SK-N-SH (cell line): ENCODE measurements around the gene C6orf89. TPM values are rescaled to one million over a fixed set of nuclear protein-coding genes. Genes with fewer than 3 reads are reported as not detected.
A peak's percentile ranks its signal among the peaks of the same experiment; 100 is the strongest.

Experiments used
- CTCF ChIA-PET: fragments of 300-600, 350-600 bp; formaldehyde crosslinking; extraction: SDS; loops from one replicate; lab custom pipeline; 2021; lab: Yijun Ruan, JAX
- POLR2A ChIA-PET: fragments of 350-600 bp; sonication (Branson Sonifier 250); formaldehyde crosslinking; extraction: SDS; loops from one replicate; lab custom pipeline; 2020; ENCODE audit warnings: antibody characterized with exemption, inconsistent platforms; lab: Yijun Ruan, JAX
- DNase-seq: peaks from one replicate; pipeline ENCODE4 v3.0.0; 2012
- H2AFZ ChIP-seq: fragments of 200-600 bp; sonication (generic); 2 replicates; pipeline ENCODE4 v1.8.1; 2016; ENCODE audit warnings: antibody characterized with exemption, mild to moderate bottlenecking, low read depth
- H3F3A ChIP-seq: fragments of 200-600 bp; sonication (generic); replicated peaks from 2 replicates; pipeline ENCODE3; 2016; ENCODE audit warnings: antibody characterized with exemption, mild to moderate bottlenecking; ENCODE audit not compliant: insufficient read depth
- H3K27ac ChIP-seq, 2 experiments: fragments of 200-500 bp in 1 of 2; fragments of 200-600 bp in 1 of 2; sonication (Bioruptor generic) in 1 of 2; sonication (generic), shearing (Covaris generic) in 1 of 2; 2 replicates each; pipeline versions ENCODE4 v1.5.1 to v1.6.1; 2014 to 2016; ENCODE audit warnings: low read depth in 2 of 2, inconsistent platforms in 1 of 2, low read length in 1 of 2, mild to moderate bottlenecking in 1 of 2, mixed read lengths in 1 of 2
- H3K27me3 ChIP-seq: fragments of 200-600 bp; sonication (generic), shearing (Covaris generic); 2 replicates; pipeline ENCODE4 v1.6.1; 2016; ENCODE audit warnings: mixed run types; ENCODE audit not compliant: insufficient read depth
- H3K36me3 ChIP-seq, 2 experiments: fragments of 200-500 bp in 1 of 2; fragments of 200-600 bp in 1 of 2; sonication (Bioruptor generic) in 1 of 2; sonication (generic) in 1 of 2; replicated peaks in 1 of 2; 2 replicates each; pipeline versions ENCODE3 to v1.5.1; 2014 to 2016; ENCODE audit warnings: low read length in 1 of 2, mild to moderate bottlenecking in 1 of 2; ENCODE audit not compliant: insufficient read depth in 2 of 2, control insufficient read depth in 1 of 2
- H3K4me1 ChIP-seq, 2 experiments: fragments of 200-500 bp in 1 of 2; fragments of 200-600 bp in 1 of 2; sonication (Bioruptor generic) in 1 of 2; sonication (generic), shearing (Covaris generic) in 1 of 2; 2 replicates each; pipeline versions ENCODE4 v1.5.1 to v1.6.1; 2014 to 2016; ENCODE audit warnings: low read depth in 1 of 2, low read length in 1 of 2, mixed run types in 1 of 2; ENCODE audit not compliant: insufficient read depth in 2 of 2, control insufficient read depth in 1 of 2
- H3K4me2 ChIP-seq: fragments of 200-600 bp; sonication (generic), shearing (Covaris generic); 2 replicates; pipeline ENCODE4 v1.6.1; 2017; ENCODE audit warnings: mixed run types
- H3K4me3 ChIP-seq, 2 experiments: fragments of 200-500 bp in 1 of 2; fragments of 200-600 bp in 1 of 2; sonication (Bioruptor generic) in 1 of 2; sonication (generic), shearing (Covaris generic) in 1 of 2; 2 replicates each; pipeline versions ENCODE4 v1.5.1 to v1.8.1; 2014 to 2016; ENCODE audit warnings: low read depth in 2 of 2, inconsistent platforms in 1 of 2, low read length in 1 of 2, mild to moderate bottlenecking in 1 of 2, mixed read lengths in 1 of 2, moderate library complexity in 1 of 2
- H3K79me2 ChIP-seq: fragments of 200-600 bp; sonication (generic); 2 replicates; pipeline ENCODE4 v1.8.1; 2017; ENCODE audit warnings: mild to moderate bottlenecking; ENCODE audit not compliant: insufficient read depth
- H3K9ac ChIP-seq: fragments of 200-600 bp; sonication (generic); 2 replicates; pipeline ENCODE4 v1.6.1; 2017; ENCODE audit warnings: mixed run types
- H3K9me2 ChIP-seq: fragments of 200-600 bp; sonication (generic); 2 replicates; pipeline ENCODE4 v1.6.1; 2017; ENCODE audit warnings: mixed run types
- H3K9me3 ChIP-seq: fragments of 200-600 bp; sonication (generic); 2 replicates; pipeline ENCODE4 v1.6.1; 2017; ENCODE audit warnings: mixed run types, mild to moderate bottlenecking, moderate library complexity
- H4K20me1 ChIP-seq: fragments of 200-600 bp; sonication (generic); 2 replicates; pipeline ENCODE4 v1.6.1; 2017; ENCODE audit warnings: mild to moderate bottlenecking, mixed run types; ENCODE audit not compliant: insufficient read depth
- CHD2 ChIP-seq: fragments of 150-350 bp; IDR thresholded peaks from 2 replicates; pipeline ENCODE4 v1.6.1; 2018; ENCODE audit warnings: low read length; ENCODE audit not compliant: partially characterized antibody
- ELF1 ChIP-seq: IDR thresholded peaks from 2 replicates; pipeline ENCODE4 v1.4.0; 2012
- FOSL2 ChIP-seq: IDR thresholded peaks from 2 replicates; pipeline ENCODE4 v1.4.0; 2012; ENCODE audit warnings: low read depth, mild to moderate bottlenecking, moderate library complexity, borderline replicate concordance
- FOXM1 ChIP-seq: IDR thresholded peaks from 2 replicates; pipeline ENCODE4 v1.4.0; 2012; ENCODE audit warnings: low read depth, mild to moderate bottlenecking
- GABPA ChIP-seq: IDR thresholded peaks from 2 replicates; pipeline ENCODE4 v1.4.0; 2012; ENCODE audit warnings: low read depth, mild to moderate bottlenecking
- GATA2 ChIP-seq: sonication (generic); formaldehyde crosslinking; IDR thresholded peaks from 2 replicates; pipeline ENCODE4 v1.5.0; 2020; ENCODE audit warnings: mild to moderate bottlenecking, missing genetic modification reagents
- JUND ChIP-seq: IDR thresholded peaks from 2 replicates; pipeline ENCODE4 v1.4.0; 2012
- MEF2A ChIP-seq: IDR thresholded peaks from 2 replicates; pipeline ENCODE4 v1.4.0; 2012; ENCODE audit warnings: low read depth, borderline replicate concordance
- MXI1 ChIP-seq: IDR thresholded peaks from 2 replicates; pipeline ENCODE4 v1.6.1; 2012; ENCODE audit warnings: mild to moderate bottlenecking, low read depth, low read length, improper control_type of control experiment
- NFIC ChIP-seq: IDR thresholded peaks from 2 replicates; pipeline ENCODE4 v1.4.0; 2012; ENCODE audit warnings: borderline replicate concordance
- NRF1 ChIP-seq: IDR thresholded peaks from 2 replicates; pipeline ENCODE4 v1.6.1; 2012; ENCODE audit warnings: low read depth, mild to moderate bottlenecking, low read length
- POLR2AphosphoS5 ChIP-seq: IDR thresholded peaks from 2 replicates; pipeline ENCODE4 v1.6.1; 2012; ENCODE audit warnings: low read depth, low read length
- RAD21 ChIP-seq: IDR thresholded peaks from 2 replicates; pipeline ENCODE4 v1.6.1; 2012; ENCODE audit warnings: mild to moderate bottlenecking, low read length
- RCOR1 ChIP-seq: fragments of 150-350 bp; IDR thresholded peaks from 2 replicates; pipeline ENCODE4 v1.6.1; 2017; ENCODE audit warnings: antibody characterized with exemption, low read length
- RFX5 ChIP-seq: IDR thresholded peaks from 2 replicates; pipeline ENCODE4 v1.6.1; 2012; ENCODE audit warnings: mild to moderate bottlenecking, improper control_type of control experiment, low read length
- RXRA ChIP-seq: IDR thresholded peaks from 2 replicates; pipeline ENCODE4 v1.4.0; 2012; ENCODE audit warnings: low read depth, mild to moderate bottlenecking, borderline replicate concordance
- WGBS: methylation state at CpG from one replicate; pipeline ENCODE4 v1.1.6; 2017; ENCODE audit warnings: low lambda C conversion rate; 5-methylcytosine and 5-hydroxymethylcytosine counted together
- polyA plus RNA-seq, 3 experiments: library from polyadenylated mRNA; depleted of rRNA; stranded (reverse); fragments of >200 nt; gene quantifications; 2 replicates each; pipeline ENCODE4 v1.2.3, GENCODE V29; 2012
- TF ChIP-seq, protein P1 (sequence below): IDR thresholded peaks from 2 replicates; pipeline ENCODE4 v1.4.0; 2012; ENCODE audit warnings: low read depth, borderline replicate concordance
- TF ChIP-seq, protein P2 (sequence below): IDR thresholded peaks from 2 replicates; pipeline ENCODE4 v1.6.1; 2012; ENCODE audit warnings: mild to moderate bottlenecking, low read depth, low read length, moderate library complexity
- TF ChIP-seq, protein P3 (sequence below): IDR thresholded peaks from 2 replicates; pipeline ENCODE4 v1.4.0; 2012; ENCODE audit warnings: low read depth
- TF ChIP-seq, protein P4 (sequence below): IDR thresholded peaks from 2 replicates; pipeline ENCODE4; 2012
- TF ChIP-seq, protein P5 (sequence below): fragments of 150-350 bp; IDR thresholded peaks from 2 replicates; pipeline ENCODE4 v1.6.1; 2017; ENCODE audit warnings: antibody characterized with exemption, low read length, low read depth, borderline replicate concordance

Gene C6orf89
- polyA plus RNA-seq, 1 of the 3 experiments (the other 2 are of a cell fraction): 20.4 TPM

DNA sequence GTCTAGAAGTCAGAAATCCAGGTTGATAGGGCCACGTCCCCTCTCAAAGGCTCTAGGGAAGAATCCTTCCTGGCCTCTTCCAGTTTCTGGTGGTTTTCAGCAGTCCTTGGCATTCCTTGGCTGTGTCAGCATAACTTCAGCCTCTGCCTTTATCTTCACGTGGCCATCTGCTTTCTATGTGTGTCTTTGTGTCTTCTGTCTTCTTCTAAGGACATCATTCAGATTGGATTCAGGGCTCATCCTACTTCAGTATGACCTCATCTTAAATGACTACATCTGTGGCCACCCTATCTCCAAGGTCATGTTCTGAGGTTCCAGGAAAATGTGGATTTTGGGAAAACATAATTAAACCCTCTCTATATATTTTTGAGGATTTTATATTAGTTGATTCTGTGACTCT lies 23.0 kb downstream of the C6orf89 start:
- Histone ChIP-seq H3K27ac (no peak overlapping the region), H3K4me2 (no peak overlapping the region), H3K4me3 (no peak overlapping the region), H3K27me3 (no peaks in the 10 kb centered on the region), H3K9me2 (no peaks in the 10 kb centered on the region), H3K9ac (no peak overlapping the region), H3K79me2 (peaks cover 4% of the 10 kb centered on the region; the same call in 1 of the 2 replicates), H4K20me1 (peaks cover 18% of the 10 kb centered on the region), H3K9me3 (no peaks in the 10 kb centered on the region), H3K4me1 (peaks cover 0 to 19% of the 10 kb centered on the region in 2 experiments; a peak in 3 of 4 replicates), H3K36me3 (peaks cover 34 to 43% of the 10 kb centered on the region in 2 experiments), H2AFZ (no peak overlapping the region), H3F3A (peaks cover 20% of the 10 kb centered on the region)
- no peak for DNase-seq
- TF ChIP-seq FOXM1 (no peak), GABPA (no peak), ELF1 (no peak), POLR2AphosphoS5 (no peak), MEF2A (no peak), GATA2 (CRISPR knock-in tag) (no peak), NRF1 (no peak)
- TF ChIP-seq, protein P1, sequence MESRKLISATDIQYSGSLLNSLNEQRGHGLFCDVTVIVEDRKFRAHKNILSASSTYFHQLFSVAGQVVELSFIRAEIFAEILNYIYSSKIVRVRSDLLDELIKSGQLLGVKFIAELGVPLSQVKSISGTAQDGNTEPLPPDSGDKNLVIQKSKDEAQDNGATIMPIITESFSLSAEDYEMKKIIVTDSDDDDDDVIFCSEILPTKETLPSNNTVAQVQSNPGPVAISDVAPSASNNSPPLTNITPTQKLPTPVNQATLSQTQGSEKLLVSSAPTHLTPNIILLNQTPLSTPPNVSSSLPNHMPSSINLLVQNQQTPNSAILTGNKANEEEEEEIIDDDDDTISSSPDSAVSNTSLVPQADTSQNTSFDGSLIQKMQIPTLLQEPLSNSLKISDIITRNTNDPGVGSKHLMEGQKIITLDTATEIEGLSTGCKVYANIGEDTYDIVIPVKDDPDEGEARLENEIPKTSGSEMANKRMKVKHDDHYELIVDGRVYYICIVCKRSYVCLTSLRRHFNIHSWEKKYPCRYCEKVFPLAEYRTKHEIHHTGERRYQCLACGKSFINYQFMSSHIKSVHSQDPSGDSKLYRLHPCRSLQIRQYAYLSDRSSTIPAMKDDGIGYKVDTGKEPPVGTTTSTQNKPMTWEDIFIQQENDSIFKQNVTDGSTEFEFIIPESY: no peak
- TF ChIP-seq, protein P2, sequence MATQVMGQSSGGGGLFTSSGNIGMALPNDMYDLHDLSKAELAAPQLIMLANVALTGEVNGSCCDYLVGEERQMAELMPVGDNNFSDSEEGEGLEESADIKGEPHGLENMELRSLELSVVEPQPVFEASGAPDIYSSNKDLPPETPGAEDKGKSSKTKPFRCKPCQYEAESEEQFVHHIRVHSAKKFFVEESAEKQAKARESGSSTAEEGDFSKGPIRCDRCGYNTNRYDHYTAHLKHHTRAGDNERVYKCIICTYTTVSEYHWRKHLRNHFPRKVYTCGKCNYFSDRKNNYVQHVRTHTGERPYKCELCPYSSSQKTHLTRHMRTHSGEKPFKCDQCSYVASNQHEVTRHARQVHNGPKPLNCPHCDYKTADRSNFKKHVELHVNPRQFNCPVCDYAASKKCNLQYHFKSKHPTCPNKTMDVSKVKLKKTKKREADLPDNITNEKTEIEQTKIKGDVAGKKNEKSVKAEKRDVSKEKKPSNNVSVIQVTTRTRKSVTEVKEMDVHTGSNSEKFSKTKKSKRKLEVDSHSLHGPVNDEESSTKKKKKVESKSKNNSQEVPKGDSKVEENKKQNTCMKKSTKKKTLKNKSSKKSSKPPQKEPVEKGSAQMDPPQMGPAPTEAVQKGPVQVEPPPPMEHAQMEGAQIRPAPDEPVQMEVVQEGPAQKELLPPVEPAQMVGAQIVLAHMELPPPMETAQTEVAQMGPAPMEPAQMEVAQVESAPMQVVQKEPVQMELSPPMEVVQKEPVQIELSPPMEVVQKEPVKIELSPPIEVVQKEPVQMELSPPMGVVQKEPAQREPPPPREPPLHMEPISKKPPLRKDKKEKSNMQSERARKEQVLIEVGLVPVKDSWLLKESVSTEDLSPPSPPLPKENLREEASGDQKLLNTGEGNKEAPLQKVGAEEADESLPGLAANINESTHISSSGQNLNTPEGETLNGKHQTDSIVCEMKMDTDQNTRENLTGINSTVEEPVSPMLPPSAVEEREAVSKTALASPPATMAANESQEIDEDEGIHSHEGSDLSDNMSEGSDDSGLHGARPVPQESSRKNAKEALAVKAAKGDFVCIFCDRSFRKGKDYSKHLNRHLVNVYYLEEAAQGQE: no peak
- TF ChIP-seq, protein P3, sequence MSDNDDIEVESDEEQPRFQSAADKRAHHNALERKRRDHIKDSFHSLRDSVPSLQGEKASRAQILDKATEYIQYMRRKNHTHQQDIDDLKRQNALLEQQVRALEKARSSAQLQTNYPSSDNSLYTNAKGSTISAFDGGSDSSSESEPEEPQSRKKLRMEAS: no peak
- ChIA-PET POLR2A (no interaction called here), CTCF (no interaction called here)
- WGBS: 96% methylated on average over 2 of the region's 2 CpGs

DNA sequence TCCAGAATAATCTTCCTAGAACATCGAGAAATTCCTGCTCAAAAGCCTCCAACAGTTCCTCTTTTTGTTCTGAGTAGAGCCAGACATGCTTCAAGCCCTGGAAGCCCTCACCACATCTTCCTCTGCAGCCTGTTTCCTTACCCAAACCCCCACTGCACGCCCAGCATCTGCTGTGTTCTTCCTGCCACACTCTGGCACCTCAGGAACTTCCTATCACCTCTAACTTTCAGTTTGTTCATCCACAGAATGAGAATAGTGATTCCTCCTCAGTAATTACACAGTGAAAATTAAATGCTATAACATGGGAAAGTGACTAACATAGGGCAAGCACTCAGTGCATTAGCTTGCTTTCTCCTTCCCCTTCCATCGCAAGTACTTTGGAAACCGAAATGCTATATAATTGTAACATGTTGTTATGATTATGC lies 26.3 kb downstream of the C6orf89 start:
- ChIA-PET CTCF (no interaction called here), POLR2A (no interaction called here)
- H3K27me3 ChIP-seq: no peaks in the 10 kb centered on the region
- peaks cover 18% of the 10 kb centered on the region for H4K20me1 ChIP-seq
- 75% methylated on average over 4 of the region's 4 CpGs for WGBS
- no peak overlapping the region for H3K4me3 ChIP-seq
- peaks cover 20% of the 10 kb centered on the region for H3F3A ChIP-seq
- TF ChIP-seq RCOR1 (no peak), POLR2AphosphoS5 (no peak), CHD2 (no peak), RFX5 (no peak), NFIC (no peak), JUND (no peak), GATA2 (CRISPR knock-in tag) (no peak), RAD21 (no peak), RXRA (no peak), FOSL2 (no peak), MXI1 (no peak)
- TF ChIP-seq, protein P4, sequence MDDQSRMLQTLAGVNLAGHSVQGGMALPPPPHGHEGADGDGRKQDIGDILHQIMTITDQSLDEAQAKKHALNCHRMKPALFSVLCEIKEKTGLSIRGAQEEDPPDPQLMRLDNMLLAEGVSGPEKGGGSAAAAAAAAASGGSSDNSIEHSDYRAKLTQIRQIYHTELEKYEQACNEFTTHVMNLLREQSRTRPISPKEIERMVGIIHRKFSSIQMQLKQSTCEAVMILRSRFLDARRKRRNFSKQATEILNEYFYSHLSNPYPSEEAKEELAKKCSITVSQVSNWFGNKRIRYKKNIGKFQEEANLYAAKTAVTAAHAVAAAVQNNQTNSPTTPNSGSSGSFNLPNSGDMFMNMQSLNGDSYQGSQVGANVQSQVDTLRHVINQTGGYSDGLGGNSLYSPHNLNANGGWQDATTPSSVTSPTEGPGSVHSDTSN: no peak
- TF ChIP-seq, protein P5, sequence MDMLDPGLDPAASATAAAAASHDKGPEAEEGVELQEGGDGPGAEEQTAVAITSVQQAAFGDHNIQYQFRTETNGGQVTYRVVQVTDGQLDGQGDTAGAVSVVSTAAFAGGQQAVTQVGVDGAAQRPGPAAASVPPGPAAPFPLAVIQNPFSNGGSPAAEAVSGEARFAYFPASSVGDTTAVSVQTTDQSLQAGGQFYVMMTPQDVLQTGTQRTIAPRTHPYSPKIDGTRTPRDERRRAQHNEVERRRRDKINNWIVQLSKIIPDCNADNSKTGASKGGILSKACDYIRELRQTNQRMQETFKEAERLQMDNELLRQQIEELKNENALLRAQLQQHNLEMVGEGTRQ: no peak
- peaks cover 27 to 29% of the 10 kb centered on the region in 2 experiments for H3K36me3 ChIP-seq
- H2AFZ ChIP-seq: no peak overlapping the region
- H3K4me1 ChIP-seq: peaks cover 0 to 25% of the 10 kb centered on the region in 2 experiments; a peak in 2 of 4 replicates
- H3K9me3 ChIP-seq: no peaks in the 10 kb centered on the region
- H3K9me2 ChIP-seq: no peaks in the 10 kb centered on the region
- H3K9ac ChIP-seq: no peak overlapping the region; the same call in 1 of the 2 replicates
- peak overlapping the region; percentile 12 to 61; a peak in 3 of 4 replicates for H3K27ac ChIP-seq
- H3K79me2 ChIP-seq: peaks cover 2% of the 10 kb centered on the region; the same call in 1 of the 2 replicates
- H3K4me2 ChIP-seq: peak overlapping the region; percentile 48; the same call in 1 of the 2 replicates
- DNase-seq: no peak
